Suprapubic skin (tissue), 4 donors: ENCODE data around the gene RNASE8. TPM values are rescaled to one million over a fixed set of nuclear protein-coding genes. Genes with fewer than 3 reads are reported as not detected.

ENCODE experiments used
- DNase-seq, 2 donors: peaks; one replicate each; pipeline ENCODE4 v3.0.0-alpha.2; 2019; ENCODE audit warnings: low spot score in 2 of 2
- H3K27ac ChIP-seq: fragments of 200-600 bp; sonication (generic); one replicate; pipeline ENCODE4 v1.5.1; 2019
- H3K27me3 ChIP-seq: fragments of 200-600 bp; sonication (generic); one replicate; pipeline ENCODE4 v1.5.1; 2019
- H3K36me3 ChIP-seq: fragments of 200-600 bp; sonication (generic); one replicate; pipeline ENCODE4 v1.5.1; 2019
- H3K4me1 ChIP-seq: fragments of 200-600 bp; sonication (generic); one replicate; pipeline ENCODE4 v1.5.1; 2019
- H3K4me3 ChIP-seq: fragments of 200-600 bp; sonication (generic); one replicate; pipeline ENCODE4 v1.5.1; 2019; ENCODE audit warnings: mild to moderate bottlenecking
- H3K9me3 ChIP-seq: fragments of 200-600 bp; sonication (generic); one replicate; pipeline ENCODE4 v1.5.1; 2019
- CTCF ChIP-seq, 2 donors: fragments of 200-600 bp in 1 of 2; fragments of 450-650 bp in 1 of 2; sonication (generic) in 1 of 2; IDR thresholded peaks; one replicate each; pipeline ENCODE4 v1.5.1; 2016 to 2019; ENCODE audit warnings: antibody characterized with exemption in 2 of 2, mild to moderate bottlenecking in 1 of 2, moderate library complexity in 1 of 2
- EP300 ChIP-seq: sonication (generic); formaldehyde crosslinking; IDR thresholded peaks from one replicate; pipeline ENCODE4 v1.6.1; 2017; ENCODE audit warnings: antibody characterized with exemption
- POLR2A ChIP-seq, 2 donors: fragments of 450-650 bp; IDR thresholded peaks; one replicate each; pipeline ENCODE4 v1.6.1; 2017; ENCODE audit warnings: antibody characterized with exemption in 2 of 2, mild to moderate bottlenecking in 2 of 2, moderate library complexity in 2 of 2
- POLR2AphosphoS5 ChIP-seq, 3 donors: sonication (generic); formaldehyde crosslinking; IDR thresholded peaks; one replicate each; pipeline ENCODE4 v1.6.1; 2017; ENCODE audit warnings: antibody characterized with exemption in 3 of 3
- WGBS: methylation state at CpG from one replicate; pipeline ENCODE4 v1.1.5; 2018; 5-methylcytosine and 5-hydroxymethylcytosine counted together
- total RNA-seq, 4 donors: library from RNA; depleted of rRNA; stranded (reverse); fragments of >200 nt; gene quantifications; one replicate each; pipeline ENCODE4 v1.1.0, GENCODE V29; 2016

RNASE8 gene
- total RNA-seq, 4 donors from 2014 or later, result not detected

- Histone ChIP-seq H3K4me3 (no peak overlapping the region), H3K27ac (no peak overlapping the region), H3K4me1 (peaks cover 4% of the 10 kb centered on the region), H3K27me3 (no peaks in the 10 kb centered on the region), H3K9me3 (no peaks in the 10 kb centered on the region), H3K36me3 (no peaks in the 10 kb centered on the region)
- TF ChIP-seq POLR2AphosphoS5 (IDR thresholded peaks at IDR 0.05) (no peak), CTCF (IDR thresholded peaks at IDR 0.05) (no peak), EP300 (no peak), POLR2A (IDR thresholded peaks at IDR 0.05) (no peak)
- WGBS, result 86% methylated on average over 2 of the region's 2 CpGs
- DNase-seq, result no peak
Measured at GRCh38 chr14:21048638-21049037, 9.0 kb upstream of the RNASE8 start.

GRCh38 chr14:21049271-21049673, 8.3 kb upstream of the RNASE8 start:
- no peak for DNase-seq
- TF ChIP-seq POLR2AphosphoS5 (IDR thresholded peaks at IDR 0.05), result no peak
- no peak for TF ChIP-seq EP300
- no peak for TF ChIP-seq POLR2A (IDR thresholded peaks at IDR 0.05)
- TF ChIP-seq CTCF (IDR thresholded peaks at IDR 0.05), result no peak
- Histone ChIP-seq H3K36me3 (no peaks in the 10 kb centered on the region), H3K27me3 (no peaks in the 10 kb centered on the region), H3K4me3 (no peak overlapping the region), H3K4me1 (no peaks in the 10 kb centered on the region), H3K9me3 (no peaks in the 10 kb centered on the region), H3K27ac (no peak overlapping the region)
- WGBS, result 75% methylated on average over 3 of the region's 3 CpGs

GRCh38 chr14:21050597-21050996, 7.0 kb upstream of the RNASE8 start:
- Histone ChIP-seq H3K36me3 (no peaks in the 10 kb centered on the region), H3K27ac (no peak overlapping the region), H3K9me3 (no peaks in the 10 kb centered on the region), H3K27me3 (no peaks in the 10 kb centered on the region), H3K4me3 (no peak overlapping the region), H3K4me1 (no peaks in the 10 kb centered on the region)
- 86% methylated on average over 3 of the region's 3 CpGs for WGBS
- no peak for DNase-seq
- TF ChIP-seq EP300 (no peak), POLR2AphosphoS5 (IDR thresholded peaks at IDR 0.05) (no peak), CTCF (IDR thresholded peaks at IDR 0.05) (no peak), POLR2A (IDR thresholded peaks at IDR 0.05) (no peak)

- WGBS, result 93% methylated on average over 20 of the region's 20 CpGs
- no peaks in the 10 kb centered on the region for H3K27me3 ChIP-seq
- peaks cover 3% of the 10 kb centered on the region for H3K4me1 ChIP-seq
- no peak overlapping the region for H3K27ac ChIP-seq
- no peaks in the 10 kb centered on the region for H3K9me3 ChIP-seq
- H3K36me3 ChIP-seq, result no peaks in the 10 kb centered on the region
- no peak overlapping the region for H3K4me3 ChIP-seq
- no peak for TF ChIP-seq EP300
- DNase-seq, result no peak
Measured at GRCh38 chr14:21053184-21054122, 4.2 kb upstream of the RNASE8 start.

- TF ChIP-seq EP300 (no peak), POLR2AphosphoS5 (IDR thresholded peaks at IDR 0.05) (no peak), POLR2A (IDR thresholded peaks at IDR 0.05) (no peak)
- 70% methylated on average over 3 of the region's 3 CpGs for WGBS
- Histone ChIP-seq H3K36me3 (no peaks in the 10 kb centered on the region), H3K4me3 (no peak overlapping the region), H3K4me1 (peaks cover 3% of the 10 kb centered on the region), H3K27ac (no peak overlapping the region), H3K27me3 (no peaks in the 10 kb centered on the region), H3K9me3 (no peaks in the 10 kb centered on the region)
- no peak for DNase-seq
Measured at GRCh38 chr14:21054123-21054767, 3.4 kb upstream of the RNASE8 start.

GRCh38 chr14:21054768-21055145, 2.9 kb upstream of the RNASE8 start:
- no peak for DNase-seq
- WGBS, result 92% methylated on average over 4 of the region's 4 CpGs

More at GRCh38 chr14:21054768-21055145, 2.9 kb upstream of the RNASE8 start:
- H3K36me3 ChIP-seq, result no peaks in the 10 kb centered on the region
- H3K4me3 ChIP-seq, result no peak overlapping the region
- H3K9me3 ChIP-seq, result no peaks in the 10 kb centered on the region
- H3K27me3 ChIP-seq, result no peaks in the 10 kb centered on the region
- H3K4me1 ChIP-seq, result peaks cover 3% of the 10 kb centered on the region
- no peak for TF ChIP-seq POLR2A (IDR thresholded peaks at IDR 0.05)
- no peak for TF ChIP-seq POLR2AphosphoS5 (IDR thresholded peaks at IDR 0.05)
- no peak for TF ChIP-seq EP300
- TF ChIP-seq CTCF (IDR thresholded peaks at IDR 0.05), result no peak
- no peak overlapping the region for H3K27ac ChIP-seq
